ENCODE data around the gene HIP1.

GRCh38 chr7:75658369-75658768 lies 80.4 kb downstream of the HIP1 start:
- TF ChIP-seq GATA2 (IDR thresholded peaks at IDR 0.05; ENCODE audit: low read depth, low read length), result no peak
- no peak for TF ChIP-seq GATA3 (IDR thresholded peaks at IDR 0.05; ENCODE audit: low read depth, low read length)

All from SH-SY5Y (cell line).